Endodermal cell (in vitro differentiated cells): Measurements from ENCODE around the gene TRPV3. TPM values are rescaled to one million over a fixed set of nuclear protein-coding genes. Genes with fewer than 3 reads are reported as not detected.

Experiments used
- DNase-seq: peaks from one replicate; pipeline ENCODE4 v3.0.0-alpha.2; 2017
- H3K27ac ChIP-seq: 2 replicates; pipeline ENCODE4 v1.5.1; 2013; ENCODE audit warnings: mild to moderate bottlenecking, low read depth, low read length, moderate library complexity
- H3K27me3 ChIP-seq: 2 replicates; pipeline ENCODE4 v1.6.1; 2013; ENCODE audit warnings: mild to moderate bottlenecking, low read length, moderate library complexity; ENCODE audit not compliant: insufficient read depth, control insufficient read depth, poor library complexity, severe bottlenecking
- H3K36me3 ChIP-seq: 2 replicates; pipeline ENCODE4 v1.7.0; 2013; ENCODE audit warnings: mild to moderate bottlenecking, low read length, moderate library complexity; ENCODE audit not compliant: control insufficient read depth, insufficient read depth
- H3K4me1 ChIP-seq: one replicate; pipeline ENCODE4 v1.7.0; 2013; ENCODE audit warnings: low read length; ENCODE audit not compliant: control insufficient read depth, insufficient read depth
- H3K4me3 ChIP-seq: 2 replicates; pipeline ENCODE4 v1.5.1; 2013; ENCODE audit warnings: mild to moderate bottlenecking, low read length, moderate library complexity
- H3K9ac ChIP-seq: 2 replicates; pipeline ENCODE4 v1.6.1; 2013; ENCODE audit warnings: mild to moderate bottlenecking, low read length, moderate library complexity; ENCODE audit not compliant: poor library complexity, severe bottlenecking; ENCODE audit errors: extremely low read depth
- H3K9me3 ChIP-seq: 2 replicates; pipeline ENCODE4 v1.6.1; 2013; ENCODE audit warnings: mild to moderate bottlenecking, low read length, moderate library complexity; ENCODE audit not compliant: control insufficient read depth
- H3K27ac Mint-ChIP-seq: 2 replicates; pipeline ENCODE4 v1.8.0; 2020; ENCODE audit warnings: mixed read lengths
- H3K27me3 Mint-ChIP-seq: 2 replicates; pipeline ENCODE4 v1.8.0; 2021; ENCODE audit warnings: mild to moderate bottlenecking, mixed read lengths; ENCODE audit not compliant: insufficient read depth
- H3K36me3 Mint-ChIP-seq: 2 replicates; pipeline ENCODE4 v1.8.0; 2020; ENCODE audit warnings: low read depth, mixed read lengths
- H3K4me1 Mint-ChIP-seq: 2 replicates; pipeline ENCODE4 v1.8.0; 2020; ENCODE audit warnings: mixed read lengths
- H3K4me3 Mint-ChIP-seq: 2 replicates; pipeline ENCODE4 v1.8.0; 2020; ENCODE audit warnings: mild to moderate bottlenecking, moderate library complexity, mixed read lengths
- H3K9me3 Mint-ChIP-seq: 2 replicates; pipeline ENCODE4 v1.8.0; 2020; ENCODE audit warnings: mild to moderate bottlenecking, mixed read lengths
- WGBS, 2 experiments: methylation state at CpG; one replicate each; pipeline versions ENCODE4 v1.1.5 to v1.1.7; 2013; ENCODE audit warnings: missing lambda C conversion rate in 2 of 2, mixed read lengths in 1 of 2; ENCODE audit not compliant: insufficient coverage in 1 of 2, insufficient read length in 1 of 2; 5-methylcytosine and 5-hydroxymethylcytosine counted together
- total RNA-seq, 2 donors: library from RNA; stranded (reverse); fragmentation: NEBNext Ultra II Directional in 1 of 2; extraction: Animal tissue kit (Norgen Biotek cat#: 25700) in 1 of 2; gene quantifications; 2 replicates in 1 of 2; 3 replicates in 1 of 2; pipeline ENCODE4 v1.2.1, GENCODE V29; 2021
- TF ChIP-seq, protein P1 (sequence below): fragments of 200-600 bp; sonication (generic); conservative IDR thresholded peaks from 2 replicates; pipeline ENCODE4 v1.5.0; 2021; ENCODE audit warnings: antibody characterized with exemption, mild to moderate bottlenecking

Gene TRPV3
- total RNA-seq, 2 donors from 2014 or later: 6.2 to 11.3 TPM

DNA sequence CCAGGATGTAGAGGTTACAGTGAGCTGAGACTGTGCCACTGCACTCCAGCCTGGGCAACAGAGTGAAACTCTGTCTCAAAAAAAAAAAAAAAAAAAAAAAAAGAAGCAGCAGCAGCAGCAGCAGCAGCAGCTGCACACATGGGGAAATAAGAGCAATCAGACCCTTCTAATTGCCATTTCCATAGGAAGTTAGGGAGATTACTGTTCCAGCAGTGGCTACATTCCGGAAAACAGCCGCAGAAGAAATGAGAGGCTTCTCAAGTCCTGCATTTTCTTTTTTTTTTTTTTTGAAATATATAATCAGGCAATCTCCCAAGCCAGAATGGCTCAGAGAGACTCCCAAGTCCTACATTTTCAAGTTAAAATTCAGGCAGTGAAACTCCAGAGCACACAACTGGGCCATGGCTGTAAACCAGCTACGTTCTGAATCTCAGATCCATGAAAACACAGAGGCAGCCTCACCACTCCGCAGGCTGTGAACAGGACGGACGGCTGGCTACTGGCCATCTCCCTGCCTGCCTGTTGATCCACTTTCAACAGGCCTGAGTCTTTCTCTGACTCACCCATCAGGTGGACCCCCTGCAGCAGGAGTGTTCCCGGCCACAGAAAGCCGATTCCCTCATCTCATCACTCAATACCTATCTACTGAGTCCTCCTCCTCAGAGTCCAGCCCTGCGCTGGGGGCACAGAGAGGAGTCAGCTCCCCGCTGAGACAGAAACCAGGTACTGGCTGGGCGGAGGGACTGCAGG is 36.6 kb upstream of the TRPV3 start:
- H3K36me3 ChIP-seq: peaks cover 5% of the 10 kb centered on the region
- Mint-ChIP-seq H3K9me3 (no peaks in the 10 kb centered on the region), H3K4me3 (no peak overlapping the region), H3K27me3 (no peaks in the 10 kb centered on the region), H3K27ac (no peak overlapping the region), H3K36me3 (peaks cover 23% of the 10 kb centered on the region), H3K4me1 (no peaks in the 10 kb centered on the region)
- no peak overlapping the region for H3K4me3 ChIP-seq
- TF ChIP-seq, protein P1, sequence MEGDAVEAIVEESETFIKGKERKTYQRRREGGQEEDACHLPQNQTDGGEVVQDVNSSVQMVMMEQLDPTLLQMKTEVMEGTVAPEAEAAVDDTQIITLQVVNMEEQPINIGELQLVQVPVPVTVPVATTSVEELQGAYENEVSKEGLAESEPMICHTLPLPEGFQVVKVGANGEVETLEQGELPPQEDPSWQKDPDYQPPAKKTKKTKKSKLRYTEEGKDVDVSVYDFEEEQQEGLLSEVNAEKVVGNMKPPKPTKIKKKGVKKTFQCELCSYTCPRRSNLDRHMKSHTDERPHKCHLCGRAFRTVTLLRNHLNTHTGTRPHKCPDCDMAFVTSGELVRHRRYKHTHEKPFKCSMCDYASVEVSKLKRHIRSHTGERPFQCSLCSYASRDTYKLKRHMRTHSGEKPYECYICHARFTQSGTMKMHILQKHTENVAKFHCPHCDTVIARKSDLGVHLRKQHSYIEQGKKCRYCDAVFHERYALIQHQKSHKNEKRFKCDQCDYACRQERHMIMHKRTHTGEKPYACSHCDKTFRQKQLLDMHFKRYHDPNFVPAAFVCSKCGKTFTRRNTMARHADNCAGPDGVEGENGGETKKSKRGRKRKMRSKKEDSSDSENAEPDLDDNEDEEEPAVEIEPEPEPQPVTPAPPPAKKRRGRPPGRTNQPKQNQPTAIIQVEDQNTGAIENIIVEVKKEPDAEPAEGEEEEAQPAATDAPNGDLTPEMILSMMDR: no peak
- H3K27ac ChIP-seq: no peak overlapping the region
- no peak overlapping the region for H3K9ac ChIP-seq
- H3K4me1 ChIP-seq: no peaks in the 10 kb centered on the region
- 88% methylated on average over 7 to 11 of the region's 11 CpGs for WGBS, 2 experiments
- DNase-seq: peak; percentile 63
- H3K9me3 ChIP-seq: no peaks in the 10 kb centered on the region
- H3K27me3 ChIP-seq: no peaks in the 10 kb centered on the region

DNA sequence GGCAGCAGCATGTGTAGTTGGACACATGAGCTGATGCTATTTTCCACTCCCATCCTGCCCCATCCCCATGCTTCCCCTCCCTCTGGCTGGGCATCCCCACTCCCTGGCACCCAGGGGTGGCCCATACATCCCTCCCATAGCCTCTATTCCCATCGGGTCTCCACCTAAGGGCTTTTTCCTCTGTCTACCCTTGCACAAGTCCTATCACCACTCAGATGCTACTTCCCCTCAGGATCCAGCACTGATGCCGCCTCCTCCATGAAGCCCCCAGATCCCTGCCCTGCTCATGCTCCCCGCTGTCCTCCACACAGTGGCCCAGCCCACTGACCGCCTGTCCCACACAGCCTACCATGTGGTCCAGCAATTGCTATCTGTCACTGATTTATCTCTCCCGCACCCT is 35.8 kb upstream of the TRPV3 start:
- Histone ChIP-seq H3K36me3 (peaks cover 5% of the 10 kb centered on the region), H3K4me1 (no peaks in the 10 kb centered on the region), H3K27me3 (no peaks in the 10 kb centered on the region), H3K27ac (no peak overlapping the region), H3K4me3 (no peak overlapping the region), H3K9ac (no peak overlapping the region), H3K9me3 (no peaks in the 10 kb centered on the region)
- TF ChIP-seq, protein P1: no peak
- Mint-ChIP-seq H3K36me3 (peaks cover 25% of the 10 kb centered on the region), H3K27me3 (no peaks in the 10 kb centered on the region), H3K9me3 (no peaks in the 10 kb centered on the region), H3K27ac (no peak overlapping the region), H3K4me3 (no peak overlapping the region), H3K4me1 (no peaks in the 10 kb centered on the region)
- DNase-seq: no peak
- WGBS, 2 experiments: 93 to 95% methylated on average over 5 of the region's 5 CpGs

DNA sequence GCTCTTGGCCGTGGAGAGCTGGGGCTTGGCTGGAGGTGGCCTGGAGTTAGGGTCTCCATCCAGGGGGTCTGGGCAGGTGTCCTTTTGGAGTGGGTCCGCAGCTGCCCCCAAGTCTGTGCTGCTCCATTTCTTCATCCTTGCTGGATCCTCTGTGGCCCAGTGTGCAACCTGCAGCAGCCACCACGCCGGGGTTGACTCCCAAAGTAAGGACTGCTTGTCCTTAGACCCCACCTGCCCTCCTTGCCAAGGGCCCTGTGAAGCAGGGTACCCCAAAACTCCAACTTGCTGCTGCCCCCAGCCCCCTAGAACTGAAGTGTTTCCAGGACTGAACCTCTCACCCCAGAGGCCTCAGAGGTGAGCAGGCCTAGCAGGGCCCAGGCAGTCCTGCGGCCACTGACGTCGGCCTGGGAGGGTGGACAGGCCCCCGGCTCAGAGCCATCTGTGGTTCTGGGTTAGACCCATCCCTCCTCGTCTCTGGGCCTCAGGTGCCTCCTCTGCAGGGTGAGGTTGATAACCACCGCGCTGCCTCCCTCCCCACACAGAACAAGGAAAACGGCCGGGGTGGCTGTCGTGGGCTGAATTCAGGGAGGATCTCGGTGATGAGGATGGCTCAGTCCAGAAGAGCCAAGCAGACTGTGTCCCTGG is 34.7 kb upstream of the TRPV3 start:
- Histone ChIP-seq H3K27me3 (no peaks in the 10 kb centered on the region), H3K36me3 (peaks cover 8% of the 10 kb centered on the region), H3K4me3 (no peak overlapping the region), H3K27ac (no peak overlapping the region), H3K9me3 (no peaks in the 10 kb centered on the region), H3K4me1 (no peaks in the 10 kb centered on the region), H3K9ac (no peak overlapping the region)
- TF ChIP-seq, protein P1: no peak
- Mint-ChIP-seq H3K36me3 (peaks cover 29% of the 10 kb centered on the region), H3K4me1 (no peaks in the 10 kb centered on the region), H3K27ac (no peak overlapping the region), H3K4me3 (no peak overlapping the region), H3K27me3 (no peaks in the 10 kb centered on the region), H3K9me3 (no peaks in the 10 kb centered on the region)
- 94 to 97% methylated on average over 4 to 15 of the region's 15 CpGs for WGBS, 2 experiments
- peak; percentile 31 for DNase-seq
